Measurements from ENCODE around the gene FN1.

DNA sequence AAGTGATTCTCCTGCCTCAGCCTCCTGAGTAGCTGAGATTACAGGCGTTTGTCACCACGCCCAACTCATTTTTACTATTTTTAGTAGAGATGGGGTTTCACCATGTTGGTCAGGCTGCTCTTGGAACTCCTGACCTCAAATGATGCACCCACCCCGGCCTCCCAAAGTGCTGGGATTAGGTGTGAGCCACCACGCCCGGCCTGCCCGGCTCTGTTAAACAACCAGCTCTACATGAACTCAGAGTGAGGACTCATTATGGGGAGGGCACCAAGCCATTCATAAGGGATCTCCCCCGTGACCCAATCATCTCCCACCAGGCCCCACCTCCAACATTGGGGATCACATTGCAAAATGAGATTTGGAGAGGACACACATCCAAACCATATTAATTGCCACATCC, 115.2 kb downstream of the FN1 start:
- TF ChIP-seq POLR2A (IDR thresholded peaks at IDR 0.05) = no peak
- TF ChIP-seq, protein P1, sequence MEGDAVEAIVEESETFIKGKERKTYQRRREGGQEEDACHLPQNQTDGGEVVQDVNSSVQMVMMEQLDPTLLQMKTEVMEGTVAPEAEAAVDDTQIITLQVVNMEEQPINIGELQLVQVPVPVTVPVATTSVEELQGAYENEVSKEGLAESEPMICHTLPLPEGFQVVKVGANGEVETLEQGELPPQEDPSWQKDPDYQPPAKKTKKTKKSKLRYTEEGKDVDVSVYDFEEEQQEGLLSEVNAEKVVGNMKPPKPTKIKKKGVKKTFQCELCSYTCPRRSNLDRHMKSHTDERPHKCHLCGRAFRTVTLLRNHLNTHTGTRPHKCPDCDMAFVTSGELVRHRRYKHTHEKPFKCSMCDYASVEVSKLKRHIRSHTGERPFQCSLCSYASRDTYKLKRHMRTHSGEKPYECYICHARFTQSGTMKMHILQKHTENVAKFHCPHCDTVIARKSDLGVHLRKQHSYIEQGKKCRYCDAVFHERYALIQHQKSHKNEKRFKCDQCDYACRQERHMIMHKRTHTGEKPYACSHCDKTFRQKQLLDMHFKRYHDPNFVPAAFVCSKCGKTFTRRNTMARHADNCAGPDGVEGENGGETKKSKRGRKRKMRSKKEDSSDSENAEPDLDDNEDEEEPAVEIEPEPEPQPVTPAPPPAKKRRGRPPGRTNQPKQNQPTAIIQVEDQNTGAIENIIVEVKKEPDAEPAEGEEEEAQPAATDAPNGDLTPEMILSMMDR (IDR thresholded peaks at IDR 0.05) = no peak
